Kidney tubule cell (primary cell): ENCODE data around the gene CDK5.
A peak's percentile ranks its signal among the peaks of the same experiment; 100 is the strongest.

Experiments
- DNase-seq: peaks from one replicate; pipeline ENCODE4 v3.0.0-alpha.2; 2018; ENCODE audit warnings: low spot score

The CDK5 gene

DNA sequence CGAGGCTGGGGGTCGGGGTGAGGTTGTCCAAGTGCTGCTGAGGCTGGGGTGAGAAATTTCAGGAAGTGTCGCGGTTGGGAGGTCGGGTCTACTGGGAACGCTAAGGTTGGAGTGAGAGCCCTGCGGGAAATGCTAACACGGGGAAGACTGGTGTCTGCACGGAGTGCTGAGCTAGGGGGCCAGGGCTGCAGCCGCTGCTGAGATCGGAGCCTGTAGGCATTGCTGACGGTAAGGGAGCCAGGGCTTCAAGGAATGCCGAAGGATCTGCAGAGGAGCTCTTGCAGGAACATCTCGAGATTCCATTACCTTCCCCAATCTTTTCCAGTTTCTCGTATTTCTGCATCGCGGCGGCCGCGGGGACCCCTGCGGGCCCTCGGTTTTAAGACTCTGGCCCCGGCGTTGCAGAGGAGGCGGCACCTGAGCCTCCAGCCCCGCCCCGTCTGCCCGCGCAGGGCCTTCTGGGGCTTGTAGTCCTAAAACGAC, at the start of gene CDK5:
Gene CDK5 (minus strand): TSS at position 392 of the 483 bp plus-strand sequence. CDS start 49 bp downstream, at position 343.
- DNase-seq: no peak

DNA sequence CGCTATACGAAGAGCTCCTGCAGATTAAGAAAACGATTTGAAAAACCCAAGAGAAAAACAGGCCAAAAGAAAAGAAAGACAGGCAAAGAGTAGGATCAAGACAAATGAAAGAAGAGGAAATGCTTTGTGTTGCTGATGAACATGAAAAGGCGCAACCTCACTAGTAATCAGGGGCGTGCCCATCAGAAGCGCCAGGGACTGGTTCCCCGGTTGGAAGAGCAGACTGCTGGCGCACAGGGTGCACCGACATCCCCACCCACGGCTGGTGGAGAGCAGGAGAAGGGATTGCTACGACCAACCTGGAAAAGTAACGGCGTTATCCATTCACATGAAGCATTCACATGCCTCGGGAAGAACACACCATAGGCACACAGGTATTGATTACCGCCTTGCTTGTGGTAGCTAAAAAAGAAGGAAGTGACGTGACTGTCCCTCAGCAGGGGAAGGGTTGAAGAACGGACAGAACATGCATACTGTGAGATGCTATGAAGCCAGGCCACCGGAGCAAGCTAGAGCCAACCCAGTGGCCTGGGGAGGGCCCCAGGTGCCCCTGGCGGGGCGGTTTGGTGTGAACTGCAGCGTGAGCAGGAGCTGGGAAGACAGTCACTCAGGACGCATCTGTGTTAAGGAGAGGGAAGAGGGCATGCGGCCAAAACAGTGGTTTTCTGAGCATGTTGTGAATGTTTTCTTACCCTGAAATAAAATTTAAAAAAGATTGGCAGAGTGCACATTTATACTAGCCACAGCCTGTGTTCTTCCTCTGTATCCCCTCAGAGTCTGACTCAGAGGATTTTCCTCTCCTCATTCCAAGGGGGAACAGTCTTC, 46.9 kb upstream of the CDK5 start:
- no peak for DNase-seq

- DNase-seq: no peak
Measured at GRCh38 chr7:151103973-151104372, 46.3 kb upstream of the CDK5 start.

- DNase-seq: no peak
Measured at GRCh38 chr7:151102991-151103390, 45.3 kb upstream of the CDK5 start.

GRCh38 chr7:151101621-151102396, 44.1 kb upstream of the CDK5 start:
- DNase-seq: no peak

DNA sequence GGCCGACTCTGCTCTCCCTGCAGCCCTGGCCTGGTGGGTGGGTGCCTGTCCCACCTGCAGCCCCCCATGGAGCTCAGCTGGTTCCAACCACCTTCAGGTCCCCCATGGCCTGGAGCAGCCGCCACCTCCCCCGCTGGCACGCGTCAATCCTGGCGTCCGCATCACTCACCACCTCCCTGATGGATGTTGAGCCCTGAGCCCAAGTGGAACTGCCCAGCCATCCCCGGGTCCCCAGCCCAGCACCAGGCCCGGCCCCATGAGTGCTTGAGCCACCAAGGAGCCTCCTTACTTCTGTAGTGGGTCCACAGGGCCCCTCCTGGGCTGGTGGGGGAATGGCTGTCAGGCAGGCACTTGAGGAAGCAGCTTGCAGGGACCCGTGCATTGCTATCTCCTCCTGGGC, 43.2 kb upstream of the CDK5 start:
- no peak for DNase-seq

DNA sequence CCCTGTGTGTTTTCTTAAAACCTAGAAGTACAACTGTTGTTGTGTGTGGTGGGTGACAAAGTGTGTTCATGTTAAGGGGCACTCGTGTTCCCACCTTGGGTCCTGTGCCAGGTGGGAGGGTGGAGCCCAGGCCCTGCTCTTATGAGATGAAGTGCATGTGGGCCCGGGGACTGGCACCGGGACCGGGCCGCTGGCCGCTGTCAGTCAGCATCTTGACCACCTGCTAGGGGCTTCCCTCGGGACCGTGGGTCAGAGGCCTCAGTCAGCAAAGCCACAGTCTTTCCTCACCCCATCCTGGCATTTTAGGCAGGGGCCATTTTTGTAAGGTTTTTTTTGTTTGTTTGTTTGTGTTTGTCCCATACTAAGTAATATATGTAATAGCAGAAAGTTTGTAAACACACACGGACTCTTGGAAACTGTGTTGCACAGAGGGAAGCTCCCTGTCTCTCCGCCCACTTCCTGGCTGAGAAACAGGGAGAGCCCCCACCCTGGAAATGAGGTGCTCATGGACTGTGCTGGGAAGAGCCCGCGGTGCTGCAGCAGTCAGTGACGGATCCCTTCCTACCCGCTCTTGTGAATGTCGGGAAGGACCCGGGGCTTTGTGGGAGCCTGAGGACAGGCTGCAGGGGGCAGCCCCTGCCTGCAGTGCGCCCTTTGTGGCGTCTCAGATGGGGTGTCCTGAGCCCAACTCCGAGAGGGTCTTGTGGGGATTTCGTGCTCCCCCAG, 42.0 kb upstream of the CDK5 start:
- DNase-seq: no peak

- peak; percentile 45 for DNase-seq
Measured at GRCh38 chr7:151095828-151096475, 38.3 kb upstream of the CDK5 start.

DNA sequence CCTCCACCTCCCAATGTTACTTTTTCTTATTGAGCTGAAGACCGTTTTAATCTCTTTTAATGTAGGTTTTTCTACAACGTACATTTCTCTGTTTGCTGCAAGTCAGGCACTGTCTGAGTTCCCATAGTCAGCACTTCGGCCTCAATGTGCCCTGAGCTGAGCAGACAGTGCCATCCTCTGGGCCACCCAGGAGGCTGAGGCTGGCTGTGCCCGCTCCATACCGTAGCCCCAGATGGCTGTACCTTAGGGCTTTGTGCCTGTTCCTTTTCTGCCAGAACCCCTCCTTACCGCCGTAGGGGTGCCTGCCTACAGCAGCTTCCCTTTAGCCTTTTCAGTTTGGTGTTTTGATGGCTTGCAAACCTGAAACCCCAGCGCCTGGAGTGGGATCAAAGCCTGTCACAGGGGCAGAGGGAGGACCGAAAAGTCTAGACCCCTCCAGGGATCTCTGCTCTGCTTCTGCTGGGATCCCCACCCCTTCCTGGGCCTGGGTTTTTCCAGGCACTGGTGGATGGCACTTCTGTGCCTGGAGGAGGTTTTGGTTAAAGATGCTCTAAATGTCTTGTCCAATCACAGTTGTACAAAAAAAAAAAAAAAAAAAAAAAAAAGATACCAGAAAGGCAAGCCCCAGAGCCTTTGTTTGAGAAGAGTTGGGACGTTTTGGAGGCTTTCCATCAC, 37.6 kb upstream of the CDK5 start:
- DNase-seq: no peak

DNA sequence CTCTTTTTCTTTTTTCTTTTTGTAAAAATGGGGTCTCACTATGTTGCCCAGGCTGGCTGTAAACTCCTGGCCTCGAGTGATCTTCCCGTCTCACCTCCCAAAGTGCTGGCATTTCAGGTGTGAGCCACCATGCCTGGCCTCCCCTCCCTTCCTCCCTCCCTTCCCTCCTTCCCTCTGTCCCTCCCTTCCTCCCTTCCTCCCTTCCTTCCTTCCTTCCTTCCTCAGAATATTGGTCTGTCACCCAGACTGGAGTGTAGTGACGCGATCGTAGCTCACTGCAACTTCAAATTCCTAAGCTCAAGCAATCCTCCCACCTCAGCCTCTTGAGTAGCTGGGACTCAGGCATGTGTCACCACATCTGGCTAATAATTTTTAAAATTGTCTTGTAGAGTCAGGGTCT, 37.0 kb upstream of the CDK5 start:
- peak; percentile 81 for DNase-seq

DNA sequence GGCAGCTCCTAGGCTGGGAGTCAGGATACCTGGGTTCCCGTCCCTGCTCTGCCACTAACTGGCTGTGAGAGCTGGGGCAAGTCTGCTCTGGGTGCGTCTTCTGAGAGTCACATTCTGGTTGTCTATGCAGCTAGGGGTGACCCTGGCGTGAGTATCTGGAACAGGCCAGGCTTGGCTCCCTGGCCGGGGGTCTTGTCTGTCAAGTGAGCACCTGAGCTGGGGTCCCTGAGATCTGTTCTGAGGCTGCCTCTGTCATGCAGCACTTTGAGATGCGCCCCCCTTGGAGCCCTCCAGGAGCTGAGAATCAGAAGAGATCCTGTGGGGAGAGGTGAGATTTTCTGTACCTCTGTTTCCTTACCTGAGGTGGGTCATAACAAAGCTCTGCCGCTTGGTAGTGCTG, 36.1 kb upstream of the CDK5 start:
- no peak for DNase-seq

DNA sequence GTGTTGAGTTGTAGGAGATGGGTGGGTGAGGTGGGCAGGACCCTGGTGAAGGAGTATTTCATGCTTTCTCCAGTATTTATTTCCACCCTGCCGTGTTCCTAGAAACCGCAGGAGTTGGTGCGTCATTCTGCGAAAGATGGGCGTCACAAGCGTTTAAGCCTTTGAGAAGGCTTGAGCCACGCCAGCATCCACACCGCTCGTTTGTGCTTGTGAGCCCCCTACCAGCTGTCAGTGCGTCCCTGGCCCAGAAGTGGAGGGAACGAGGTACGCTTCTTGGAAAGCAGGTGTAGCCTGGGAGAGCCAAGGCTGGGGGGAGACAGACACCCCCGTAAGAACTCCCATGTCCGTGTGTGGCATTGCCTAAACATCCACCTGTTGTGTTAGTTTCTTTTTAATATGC, 34.3 kb upstream of the CDK5 start:
- no peak for DNase-seq

DNA sequence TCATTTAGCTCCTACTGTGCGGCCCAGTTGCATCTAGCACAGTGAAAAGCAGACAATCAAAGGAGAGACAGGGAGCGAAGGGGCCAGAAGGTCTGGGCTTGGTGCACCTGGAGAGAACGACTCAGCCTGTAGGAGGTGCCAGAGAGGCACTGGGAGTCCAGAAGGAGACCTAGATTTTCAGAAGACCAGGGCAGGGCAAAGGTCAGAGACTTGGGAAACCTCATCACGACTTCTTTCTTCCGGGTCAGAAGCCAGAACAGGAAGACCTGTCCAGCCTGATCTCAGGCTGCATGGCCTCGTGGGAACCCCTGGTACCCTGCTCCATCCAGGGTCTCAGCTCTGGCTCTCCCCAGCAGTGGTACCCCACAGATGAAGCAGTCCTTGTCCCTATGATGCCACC, 33.7 kb upstream of the CDK5 start:
- DNase-seq: peak; percentile 27

- DNase-seq: no peak
Measured at GRCh38 chr7:151091003-151091402, 33.3 kb upstream of the CDK5 start.

GRCh38 chr7:151089893-151090730, 32.4 kb upstream of the CDK5 start:
- DNase-seq: no peak

GRCh38 chr7:151088856-151089699, 31.4 kb upstream of the CDK5 start:
- peak; percentile 47 for DNase-seq

DNA sequence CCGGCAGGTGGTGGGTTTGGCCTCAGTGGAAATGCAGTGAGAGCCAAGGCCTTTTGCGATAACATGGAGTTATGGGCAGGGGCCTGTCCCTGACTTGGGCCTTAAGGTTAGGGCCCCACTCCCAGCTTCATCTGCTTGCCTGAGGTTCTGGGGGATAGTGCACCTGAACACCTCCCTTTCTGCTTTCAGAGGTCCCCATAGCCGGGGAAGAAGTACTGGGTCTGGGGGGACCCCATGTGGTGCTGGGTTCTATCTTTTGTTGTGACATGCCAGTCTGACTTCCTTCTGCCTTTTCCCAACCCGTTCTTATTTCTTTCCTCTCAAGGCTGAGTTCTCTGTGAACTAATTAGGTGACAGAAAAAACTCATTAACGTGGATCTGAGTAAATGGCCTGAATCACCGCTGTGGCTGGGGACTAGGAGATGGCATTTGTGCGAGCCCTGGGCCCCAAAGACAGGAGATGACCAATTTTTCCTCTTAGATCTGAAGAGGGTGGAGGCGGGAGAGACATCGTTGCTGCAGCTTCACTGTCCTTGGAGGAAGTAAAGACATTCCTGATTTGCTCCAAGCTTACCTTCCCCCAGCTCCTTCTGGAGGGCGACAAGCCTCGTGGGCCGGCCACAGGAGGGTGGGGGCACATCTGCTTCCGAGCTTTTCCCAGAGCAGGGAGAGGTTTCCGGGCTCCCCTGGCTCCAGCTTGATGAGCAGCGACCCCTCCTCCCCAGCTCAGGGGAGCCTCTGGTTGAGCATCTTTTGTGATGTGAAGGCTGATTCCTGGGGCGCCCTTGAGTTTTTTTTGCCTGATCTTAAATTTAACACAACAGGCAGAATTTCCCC, 30.5 kb upstream of the CDK5 start:
- DNase-seq: peak; percentile 31

GRCh38 chr7:151087245-151088018, 29.7 kb upstream of the CDK5 start:
- peak; percentile 70 for DNase-seq
